ENCODE data around the gene CPA5.
"Not testable (repeated sequence)": the region's sequence is repeated elsewhere in the genome, so short reads cannot be mapped to it uniquely, and the experiment has no call there.

CPA5 gene

GRCh38 chr7:130359276-130359857 lies 14.8 kb downstream of the CPA5 start:
- DNase-seq (ENCODE audit: low spot score): no peak

DNA sequence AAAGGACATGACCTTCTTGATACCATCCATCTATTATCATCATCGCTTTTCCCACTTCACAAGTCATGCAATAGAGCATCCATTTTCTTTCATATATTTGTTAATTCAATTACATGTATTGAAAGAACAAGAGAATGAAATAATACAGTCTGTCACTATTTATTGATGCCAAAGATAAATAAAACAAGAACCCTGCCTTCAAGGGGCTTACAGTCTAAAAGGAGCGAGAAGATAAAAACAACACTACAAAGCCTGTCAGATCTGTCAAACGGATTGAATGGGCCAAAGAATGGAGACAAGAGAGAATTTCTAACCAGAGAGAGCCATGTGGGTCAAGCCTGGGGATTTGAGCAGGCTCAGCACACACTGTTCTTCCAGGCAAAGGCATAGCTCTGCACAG lies 15.9 kb downstream of the CPA5 start:
- DNase-seq (ENCODE audit: low spot score): no peak

GRCh38 chr7:130361681-130362080 lies 17.1 kb downstream of the CPA5 start:
- DNase-seq (ENCODE audit: low spot score): no peak

GRCh38 chr7:130362251-130362816 lies 17.7 kb downstream of the CPA5 start:
- DNase-seq (ENCODE audit: low spot score): no peak

DNA sequence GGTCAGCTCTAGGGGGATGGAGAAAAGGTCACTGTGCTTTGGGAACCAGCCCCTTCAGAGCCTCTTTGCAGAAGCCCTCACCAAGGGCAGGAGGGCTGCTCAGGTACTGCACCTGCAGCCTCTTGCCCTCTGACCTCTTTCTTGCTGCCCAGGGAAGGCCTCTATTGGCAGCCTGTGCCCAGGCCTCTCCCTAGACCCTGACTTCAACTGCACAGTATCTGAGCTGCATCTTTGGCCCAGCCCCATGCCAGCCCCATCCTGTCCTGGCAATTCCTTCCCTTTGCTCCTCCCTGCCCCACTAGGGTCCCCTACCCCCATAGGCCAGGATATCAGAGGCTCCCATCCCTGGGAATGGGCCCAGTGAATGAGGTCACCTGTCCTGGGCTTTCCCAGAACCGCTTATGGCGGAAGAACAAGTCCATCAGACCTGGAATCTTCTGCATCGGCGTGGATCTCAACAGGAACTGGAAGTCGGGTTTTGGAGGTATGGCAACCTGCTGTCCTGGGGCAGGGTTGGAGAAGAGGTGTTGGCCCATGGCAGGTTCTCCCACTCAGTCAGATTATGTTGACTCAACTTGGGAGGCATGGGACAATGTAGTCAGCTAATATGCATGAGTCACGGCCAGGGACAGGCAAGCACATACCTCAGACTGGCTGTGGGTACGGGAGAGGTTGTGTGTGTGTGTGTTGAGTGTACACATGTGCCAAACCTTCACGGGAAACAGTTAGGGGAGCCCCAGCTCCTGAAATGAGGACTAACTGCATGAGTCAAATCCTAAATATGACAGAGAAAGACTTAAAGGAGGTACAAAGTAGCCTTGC lies 18.6 kb downstream of the CPA5 start:
- DNase-seq (ENCODE audit: low spot score): no peak

DNA sequence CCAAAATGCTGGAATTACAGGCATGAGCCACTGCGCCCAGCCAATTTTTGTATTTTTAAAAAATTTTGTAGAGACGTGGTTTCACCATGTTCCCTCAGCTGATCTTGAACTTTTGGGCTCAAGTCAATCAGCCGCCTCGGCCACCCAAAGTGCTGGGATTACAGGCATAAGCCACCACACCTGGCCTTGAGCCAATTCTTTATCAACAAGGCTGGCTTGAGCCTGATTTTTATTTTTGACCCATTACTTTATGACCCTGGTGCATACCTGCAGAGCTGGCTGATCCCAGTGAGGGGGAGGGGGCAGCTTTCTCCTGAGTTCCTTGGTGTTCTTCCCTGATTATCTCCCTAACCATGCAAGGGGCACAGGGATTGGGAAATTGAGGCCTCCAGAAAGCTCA lies 19.8 kb downstream of the CPA5 start:
- DNase-seq (ENCODE audit: low spot score): no peak

GRCh38 chr7:130365088-130365487 lies 20.5 kb downstream of the CPA5 start:
- no peak for DNase-seq (ENCODE audit: low spot score)

GRCh38 chr7:130365511-130366441 lies 21.2 kb downstream of the CPA5 start:
- DNase-seq (ENCODE audit: low spot score): no peak

DNA sequence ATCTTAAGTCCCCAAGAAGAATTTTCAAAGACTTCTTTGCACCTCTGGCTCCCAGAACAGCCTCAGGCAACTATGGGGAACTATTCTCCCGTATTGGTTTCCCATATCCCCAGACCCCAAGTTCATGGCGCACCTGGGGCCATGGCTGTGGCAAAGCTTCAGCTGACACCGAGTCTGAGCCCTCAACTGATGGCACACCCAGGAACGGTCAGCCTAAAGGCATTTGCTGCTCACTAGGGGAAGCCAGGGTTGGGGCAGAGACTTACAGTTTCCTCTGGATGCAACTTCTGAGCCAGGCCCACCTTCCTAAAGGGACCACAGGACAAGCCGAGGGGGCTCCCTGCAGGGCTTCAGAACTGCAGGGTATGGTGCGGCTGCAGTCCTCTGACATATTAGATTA lies 21.9 kb downstream of the CPA5 start:
- DNase-seq (ENCODE audit: low spot score): no peak

DNA sequence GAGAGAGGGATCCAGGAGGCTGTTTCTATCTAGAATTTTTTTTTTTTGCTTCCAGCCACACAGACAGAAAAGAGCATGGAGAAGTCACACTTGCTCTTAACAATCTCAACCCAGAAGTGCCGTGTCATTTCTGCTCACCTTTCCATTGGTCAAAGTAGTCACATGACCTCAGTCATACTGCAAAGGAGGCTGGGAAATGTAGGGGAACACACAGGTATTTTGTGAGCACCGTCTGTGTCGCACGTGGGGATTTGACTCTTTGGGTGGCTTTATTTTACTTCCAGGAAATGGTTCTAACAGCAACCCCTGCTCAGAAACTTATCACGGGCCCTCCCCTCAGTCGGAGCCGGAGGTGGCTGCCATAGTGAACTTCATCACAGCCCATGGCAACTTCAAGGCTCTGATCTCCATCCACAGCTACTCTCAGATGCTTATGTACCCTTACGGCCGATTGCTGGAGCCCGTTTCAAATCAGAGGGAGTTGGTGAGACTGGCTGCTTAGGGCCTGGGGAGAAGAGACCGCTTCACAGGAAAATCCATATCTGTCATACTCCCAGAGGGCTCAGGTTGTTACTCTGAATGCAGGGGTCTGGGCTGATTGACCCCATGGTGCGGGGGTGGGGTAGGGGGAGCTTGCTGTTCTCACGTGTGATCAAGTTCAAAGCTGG lies 22.6 kb downstream of the CPA5 start:
- DNase-seq (ENCODE audit: low spot score): peak; percentile 34

GRCh38 chr7:130367836-130368746 lies 23.5 kb downstream of the CPA5 start:
- no peak for DNase-seq (ENCODE audit: low spot score)

GRCh38 chr7:130369110-130369711 lies 24.6 kb downstream of the CPA5 start:
- no peak for DNase-seq (ENCODE audit: low spot score)

DNA sequence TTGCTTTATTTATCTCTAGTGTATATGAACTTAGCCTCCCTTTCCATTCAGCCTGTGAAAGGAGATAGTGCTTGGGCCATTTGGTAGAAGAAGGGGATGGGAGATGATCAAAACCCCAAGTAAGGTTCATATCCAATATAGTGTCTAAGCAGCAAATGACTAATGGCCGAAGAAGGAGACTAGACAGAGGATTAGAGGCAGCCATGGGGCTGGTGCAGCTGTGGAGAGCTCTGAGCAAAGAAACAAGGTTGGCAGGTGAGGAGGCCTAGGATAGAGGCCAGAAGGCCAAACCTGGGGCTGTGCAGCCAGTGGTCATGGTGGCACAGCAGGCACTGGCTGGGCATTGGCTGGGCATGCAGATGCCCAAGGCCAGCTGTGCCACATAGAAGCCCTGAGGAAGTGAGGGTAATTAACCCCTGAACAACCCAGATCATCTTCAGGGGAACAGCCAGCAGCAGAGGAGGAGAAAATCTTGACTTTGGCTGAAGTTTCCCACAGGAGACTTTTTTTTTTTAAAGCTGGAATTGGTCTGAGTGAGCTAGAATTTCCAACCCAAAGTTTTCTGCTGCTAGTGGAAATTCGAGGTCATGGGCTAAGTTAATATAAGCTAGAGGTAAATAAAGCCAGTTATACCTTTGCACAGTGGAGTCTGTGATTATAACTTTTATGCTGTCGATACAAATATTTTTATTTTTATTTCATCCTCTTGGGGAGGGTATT lies 25.4 kb downstream of the CPA5 start:
- no peak for DNase-seq (ENCODE audit: low spot score)

DNA sequence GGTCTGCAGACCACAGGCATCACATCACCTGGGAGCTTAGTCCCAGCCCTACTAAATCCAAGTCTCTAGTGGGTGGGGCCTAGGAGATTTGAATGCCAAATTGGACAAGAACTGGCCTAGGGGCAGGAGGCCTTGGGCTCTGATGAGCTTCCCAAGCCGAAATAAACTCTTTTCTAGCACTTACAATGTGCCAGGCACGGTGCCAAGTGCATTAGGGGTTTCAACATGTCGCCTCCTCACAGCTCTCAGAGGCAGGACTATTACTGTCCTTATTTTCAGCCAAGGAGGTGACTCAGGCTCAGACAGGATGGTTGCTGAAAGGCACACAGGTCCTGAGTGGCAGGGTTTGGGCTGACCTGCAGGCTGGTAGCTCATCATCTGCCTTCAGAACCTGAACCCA lies 26.4 kb downstream of the CPA5 start:
- no peak for DNase-seq (ENCODE audit: low spot score)

DNA sequence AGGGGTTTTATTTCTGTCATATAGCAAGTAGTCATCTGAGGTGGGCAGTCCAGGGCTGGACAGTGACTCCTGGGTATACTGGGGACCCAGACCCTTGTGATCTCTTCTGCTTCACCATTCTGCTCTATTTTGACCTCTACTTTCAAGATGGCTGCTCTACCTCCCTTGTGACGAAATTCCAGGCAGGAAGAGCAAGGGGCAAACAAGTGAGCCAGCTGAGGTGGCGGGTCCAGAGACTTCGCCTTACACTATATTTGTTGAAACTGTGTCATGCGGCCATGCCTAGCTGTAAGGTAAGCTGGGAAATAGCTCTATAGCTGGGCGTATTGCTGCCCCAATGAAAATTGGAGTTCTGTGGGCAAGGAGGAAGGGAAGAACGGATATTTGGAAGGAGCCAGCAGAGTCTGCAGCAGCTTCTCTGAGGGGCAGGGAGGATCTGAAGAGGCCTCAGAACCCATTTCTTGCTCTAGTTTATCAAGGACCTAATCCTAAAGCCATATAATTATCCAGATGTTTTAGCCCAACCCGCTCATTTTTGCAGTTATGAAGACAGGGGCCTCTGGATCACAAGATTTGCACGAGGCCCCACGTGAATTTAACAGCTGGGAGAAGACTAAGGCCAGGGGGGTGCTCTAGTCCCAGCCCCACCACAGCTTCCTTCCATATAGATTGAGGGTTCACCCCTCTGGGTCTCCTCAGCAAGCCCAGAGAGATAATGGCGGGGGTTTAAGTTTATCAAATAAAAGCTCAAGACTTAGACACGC lies 28.0 kb downstream of the CPA5 start:
- no peak for DNase-seq (ENCODE audit: low spot score)

- DNase-seq (ENCODE audit: low spot score): no peak
Observed at GRCh38 chr7:130374507-130374906, 29.9 kb downstream of the CPA5 start.

DNA sequence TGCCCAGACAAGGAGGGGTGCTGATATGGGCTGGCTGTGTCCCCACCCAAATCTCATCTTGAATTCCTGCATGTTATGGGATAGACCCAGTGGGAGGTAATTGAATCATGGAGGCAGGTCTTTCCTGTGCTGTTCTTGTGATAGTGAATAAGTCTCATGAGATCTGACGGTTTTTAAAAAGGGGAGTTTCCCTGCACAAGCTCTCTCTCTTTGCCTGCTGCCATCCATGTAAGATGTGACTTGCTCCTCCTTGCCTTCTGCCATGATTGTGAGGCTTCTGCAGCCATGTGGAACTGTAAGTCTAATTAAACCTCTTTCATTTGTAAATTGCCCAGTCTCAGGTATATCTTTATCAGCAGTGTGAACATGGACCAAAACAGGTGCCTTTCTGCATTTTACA lies 31.8 kb downstream of the CPA5 start:
- not testable (repeated sequence) for DNase-seq (ENCODE audit: low spot score)

DNA sequence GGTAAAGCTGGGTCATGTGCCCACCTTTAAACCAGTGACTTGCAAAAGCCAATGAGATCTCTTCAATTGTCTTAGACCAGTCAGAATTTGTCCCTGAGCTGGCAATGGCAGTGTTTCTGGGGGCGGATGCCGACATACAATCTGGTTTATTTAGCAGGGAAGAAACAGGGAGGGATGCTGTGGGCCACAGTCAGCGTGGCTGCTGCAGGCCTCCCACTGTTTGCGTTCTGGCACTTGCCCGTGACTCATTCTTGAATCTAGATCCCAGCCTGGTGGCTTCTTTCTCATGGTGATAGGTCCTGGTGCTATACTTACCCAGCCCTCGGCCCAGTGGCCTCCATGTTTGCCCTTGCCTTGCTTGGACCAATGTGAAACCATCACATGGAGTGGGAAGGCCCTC lies 32.6 kb downstream of the CPA5 start:
- DNase-seq (ENCODE audit: low spot score): no peak

- no peak for DNase-seq (ENCODE audit: low spot score)
Observed at GRCh38 chr7:130379019-130379418, 34.4 kb downstream of the CPA5 start.
